H1 (cell line): ENCODE measurements around the gene TRIL. TPM values are rescaled to one million over a fixed set of nuclear protein-coding genes. Genes with fewer than 3 reads are reported as not detected.

Experiments
- CTCF ChIA-PET: fragments of 300-600 bp; sonication (Branson Sonifier 250); formaldehyde crosslinking; loops from one replicate; lab custom pipeline; 2021; ENCODE audit not compliant: partially characterized antibody; lab: Charles Lee
- POLR2A ChIA-PET: fragments of 300-600 bp; sonication (Branson Sonifier 250); formaldehyde crosslinking; loops from one replicate; lab custom pipeline; 2021; ENCODE audit warnings: inconsistent platforms; ENCODE audit not compliant: partially characterized antibody; lab: Charles Lee
- DNase-seq, 2 experiments: peaks; one replicate each; pipeline versions ENCODE4 v3.0.0 to v3.0.0-alpha.2; 2010 to 2022; ENCODE audit warnings: low spot score in 2 of 2, low read depth in 1 of 2, mixed read lengths in 1 of 2
- FAIRE-seq: peaks from 2 replicates; lab custom pipeline; 2011; peaks lifted over from hg19 to GRCh38; lab: Jason Lieb, UNC
- H2AFZ ChIP-seq: 2 replicates; pipeline ENCODE4 v1.8.1; 2012; ENCODE audit warnings: low read length, inconsistent platforms
- H2AK5ac ChIP-seq: 2 replicates; pipeline ENCODE4 v1.6.1; 2013; ENCODE audit warnings: low read depth, low read length
- H2BK120ac ChIP-seq: replicated peaks from 2 replicates; pipeline ENCODE3; 2013; ENCODE audit warnings: low read depth, low read length, inconsistent platforms
- H2BK12ac ChIP-seq: 2 replicates; pipeline ENCODE4 v1.6.1; 2013; ENCODE audit warnings: low read depth, low read length
- H2BK15ac ChIP-seq: 2 replicates; pipeline ENCODE4 v1.6.1; 2013; ENCODE audit warnings: low read length
- H2BK20ac ChIP-seq: 2 replicates; pipeline ENCODE4 v1.6.1; 2013; ENCODE audit warnings: low read length
- H2BK5ac ChIP-seq: 2 replicates; pipeline ENCODE4 v1.6.1; 2013; ENCODE audit warnings: low read depth, low read length
- H3K14ac ChIP-seq: 2 replicates; pipeline ENCODE4 v1.6.1; 2013; ENCODE audit warnings: inconsistent platforms; ENCODE audit not compliant: insufficient read length
- H3K18ac ChIP-seq: 2 replicates; pipeline ENCODE4 v1.6.1; 2013; ENCODE audit warnings: low read length; ENCODE audit errors: extremely low read depth
- H3K23ac ChIP-seq: 2 replicates; pipeline ENCODE4 v1.6.1; 2013; ENCODE audit warnings: inconsistent platforms; ENCODE audit not compliant: insufficient read length
- H3K23me2 ChIP-seq: 2 replicates; pipeline ENCODE4 v1.6.1; 2013; ENCODE audit warnings: low read depth, low read length
- H3K27ac ChIP-seq: 2 replicates; pipeline ENCODE4 v1.6.1; 2011; ENCODE audit warnings: low read depth, low read length, inconsistent platforms
- H3K27me3 ChIP-seq, 4 experiments: replicated peaks in 1 of 4; 1 replicate in 1 of 4; 2 replicates in 3 of 4; pipeline versions ENCODE4 v1.6.1 to v1.8.1; 2011 to 2013; ENCODE audit warnings: low read length in 3 of 4, mild to moderate bottlenecking in 3 of 4, inconsistent platforms in 2 of 4, mixed read lengths in 2 of 4, moderate library complexity in 1 of 4; ENCODE audit not compliant: control insufficient read depth in 3 of 4, insufficient read depth in 3 of 4; ENCODE audit errors: extremely low read depth in 1 of 4
- H3K36me3 ChIP-seq, 4 experiments: 2 replicates each; pipeline versions ENCODE4 v1.6.1 to v1.8.1; 2011 to 2013; ENCODE audit warnings: mild to moderate bottlenecking in 4 of 4, low read length in 3 of 4, moderate library complexity in 2 of 4, control low read depth in 1 of 4, inconsistent platforms in 1 of 4; ENCODE audit not compliant: insufficient read depth in 4 of 4, control insufficient read depth in 2 of 4
- H3K4ac ChIP-seq: replicated peaks from 2 replicates; pipeline ENCODE3; 2013; ENCODE audit warnings: low read length, low read depth, mixed read lengths, inconsistent platforms; ENCODE audit not compliant: insufficient read length
- H3K4me1 ChIP-seq, 4 experiments: replicated peaks in 1 of 4; 1 replicate in 1 of 4; 2 replicates in 3 of 4; pipeline versions ENCODE4 v1.6.1 to v1.8.1; 2011 to 2013; ENCODE audit warnings: low read length in 3 of 4, inconsistent platforms in 2 of 4, mixed read lengths in 1 of 4; ENCODE audit not compliant: insufficient read depth in 4 of 4, control insufficient read depth in 3 of 4
- H3K4me2 ChIP-seq, 2 experiments: 2 replicates each; pipeline versions ENCODE4 v1.6.1 to v1.8.1; 2011 to 2013; ENCODE audit warnings: low read depth in 2 of 2, low read length in 2 of 2, control low read depth in 1 of 2, inconsistent platforms in 1 of 2, mild to moderate bottlenecking in 1 of 2; ENCODE audit not compliant: insufficient read depth in 1 of 2
- H3K4me3 ChIP-seq, 4 experiments: fragments of 200-600, 300-600 bp in 1 of 4; sonication (generic), shearing (Covaris generic), sonication (Bioruptor Twin) in 1 of 4; 2 replicates each; pipeline versions ENCODE4 v1.5.1 to v1.8.1; 2011 to 2016; ENCODE audit warnings: low read length in 4 of 4, low read depth in 3 of 4, control low read depth in 2 of 4, inconsistent platforms in 2 of 4, mild to moderate bottlenecking in 2 of 4, mixed read lengths in 1 of 4, moderate library complexity in 1 of 4; ENCODE audit not compliant: insufficient read depth in 2 of 4; ENCODE audit errors: extremely low read depth in 1 of 4
- H3K56ac ChIP-seq: replicated peaks from 2 replicates; pipeline ENCODE3; 2013; ENCODE audit warnings: low read depth, mild to moderate bottlenecking, mixed read lengths, low read length, inconsistent platforms; ENCODE audit not compliant: insufficient read length
- H3K79me1 ChIP-seq: 2 replicates; pipeline ENCODE4 v1.6.1; 2013; ENCODE audit warnings: low read depth, low read length, control low read depth
- H3K79me2 ChIP-seq, 2 experiments: 2 replicates each; pipeline versions ENCODE4 v1.6.1 to v1.8.1; 2012 to 2013; ENCODE audit warnings: low read length in 2 of 2, mild to moderate bottlenecking in 2 of 2, inconsistent platforms in 1 of 2; ENCODE audit not compliant: insufficient read depth in 2 of 2, control insufficient read depth in 1 of 2
- H3K9ac ChIP-seq, 4 experiments: replicated peaks in 1 of 4; 1 replicate in 1 of 4; 2 replicates in 3 of 4; pipeline versions ENCODE4 v1.6.1 to v1.8.1; 2011 to 2013; ENCODE audit warnings: low read depth in 3 of 4, low read length in 3 of 4, control low read depth in 2 of 4, mild to moderate bottlenecking in 2 of 4, moderate library complexity in 2 of 4, inconsistent platforms in 1 of 4; ENCODE audit errors: extremely low read depth in 1 of 4
- H3K9me3 ChIP-seq, 2 experiments: 2 replicates each; pipeline versions ENCODE4 v1.6.1 to v1.8.1; 2012 to 2013; ENCODE audit warnings: mild to moderate bottlenecking in 2 of 2, moderate library complexity in 2 of 2, control low read depth in 1 of 2, inconsistent platforms in 1 of 2, low read depth in 1 of 2, low read length in 1 of 2, mixed read lengths in 1 of 2; ENCODE audit not compliant: insufficient read depth in 2 of 2
- H4K20me1 ChIP-seq, 2 experiments: replicated peaks in 1 of 2; 2 replicates each; pipeline versions ENCODE3 to v1.8.1; 2011 to 2013; ENCODE audit warnings: inconsistent platforms in 2 of 2, low read length in 2 of 2, mild to moderate bottlenecking in 1 of 2; ENCODE audit not compliant: insufficient read depth in 2 of 2, control insufficient read depth in 1 of 2
- H4K5ac ChIP-seq: 2 replicates; pipeline ENCODE4 v1.6.1; 2013; ENCODE audit warnings: low read length, low read depth, mixed read lengths, inconsistent platforms; ENCODE audit not compliant: insufficient read length
- H4K8ac ChIP-seq: 2 replicates; pipeline ENCODE4 v1.8.0; 2013; ENCODE audit warnings: mild to moderate bottlenecking, moderate library complexity, low read length, inconsistent platforms; ENCODE audit not compliant: insufficient read depth; ENCODE audit errors: extremely low read depth
- H4K91ac ChIP-seq: replicated peaks from 2 replicates; pipeline ENCODE3; 2013; ENCODE audit warnings: low read length, mixed read lengths, inconsistent platforms; ENCODE audit not compliant: insufficient read length
- BCL11A ChIP-seq, 2 experiments: IDR thresholded peaks; one replicate each; pipeline ENCODE4 v1.6.1; 2011; ENCODE audit warnings: low read depth in 2 of 2, low read length in 2 of 2, mild to moderate bottlenecking in 2 of 2
- HDAC2 ChIP-seq, 2 experiments: fragments of 300-600 bp in 1 of 2; sonication (generic) in 1 of 2; IDR thresholded peaks; 2 replicates each; pipeline ENCODE4 v1.6.1; 2011 to 2012; ENCODE audit warnings: low read depth in 2 of 2, low read length in 2 of 2, mild to moderate bottlenecking in 2 of 2, moderate library complexity in 2 of 2, borderline replicate concordance in 1 of 2, inconsistent platforms in 1 of 2
- HDAC6 ChIP-seq: IDR thresholded peaks from one replicate; pipeline ENCODE4 v1.7.1; 2012; ENCODE audit warnings: low read depth, mild to moderate bottlenecking, inconsistent platforms, low read length, moderate library complexity
- RAD21 ChIP-seq, 2 experiments: IDR thresholded peaks in 1 of 2; conservative IDR thresholded peaks in 1 of 2; 2 replicates each; pipeline ENCODE4 v1.6.1; 2011; ENCODE audit warnings: low read depth in 2 of 2, low read length in 2 of 2, improper control_type of control experiment in 1 of 2, inconsistent platforms in 1 of 2, mild to moderate bottlenecking in 1 of 2, moderate library complexity in 1 of 2
- SIX5 ChIP-seq: IDR thresholded peaks from 2 replicates; pipeline ENCODE4 v1.6.1; 2011; ENCODE audit warnings: mild to moderate bottlenecking, low read depth, low read length
- SP4 ChIP-seq: IDR thresholded peaks from 2 replicates; pipeline ENCODE4 v1.6.1; 2012; ENCODE audit warnings: low read length, inconsistent platforms
- YY1 ChIP-seq: IDR thresholded peaks from 2 replicates; pipeline ENCODE4 v1.6.1; 2011; ENCODE audit warnings: low read depth, mild to moderate bottlenecking, low read length
- ZNF274 ChIP-seq: IDR thresholded peaks from 2 replicates; pipeline ENCODE4 v1.7.0; 2012; ENCODE audit warnings: low read length, borderline replicate concordance; ENCODE audit errors: extremely low read depth
- WGBS, 2 experiments: shearing (Covaris generic) in 1 of 2; methylation state at CpG; one replicate each; pipeline versions ENCODE4 v1.1.6 to v1.1.7; 2013 to 2015; ENCODE audit warnings: low lambda C conversion rate in 2 of 2, mixed read lengths in 2 of 2, inconsistent platforms in 1 of 2, low coverage in 1 of 2, missing lambda C conversion rate in 1 of 2; ENCODE audit not compliant: insufficient replicate concordance in 2 of 2, insufficient coverage in 1 of 2, insufficient read length in 1 of 2; ENCODE audit errors: extremely low coverage in 1 of 2, missing lambda C conversion rate in 1 of 2; 5-methylcytosine and 5-hydroxymethylcytosine counted together
- polyA plus RNA-seq, 7 experiments: library from polyadenylated mRNA; depleted of rRNA in 3 of 7; stranded (reverse) in 5 of 7; unstranded in 2 of 7; fragments of >200 nt in 5 of 7; fragments of 200-250 nt in 2 of 7; gene quantifications; 1 replicate in 5 of 7; 2 replicates in 1 of 7; 4 replicates in 1 of 7; pipeline versions ENCODE4 v1.2.1 to v1.2.3, GENCODE V29; 2011 to 2013; ENCODE audit warnings: missing spikeins in 2 of 7, mixed read lengths in 2 of 7
- total RNA-seq: library from RNA; stranded (reverse); fragmentation: NEBNext Ultra II Directional; extraction: Animal tissue kit (Norgen Biotek cat#: 25700); gene quantifications from 2 replicates; pipeline ENCODE4 v1.2.1, GENCODE V29; 2021
- TF ChIP-seq, protein P1 (sequence below): IDR thresholded peaks from 2 replicates; pipeline ENCODE4 v1.6.1; 2011; ENCODE audit warnings: low read length, improper control_type of control experiment
- TF ChIP-seq, protein P2 (sequence below): IDR thresholded peaks from 2 replicates; pipeline ENCODE4 v1.6.1; 2011; ENCODE audit warnings: low read depth, mild to moderate bottlenecking, low read length; ENCODE audit not compliant: insufficient read depth

The TRIL gene
- total and polyA plus RNA-seq, 2 of the 8 experiments (the other 6 are each of a cell fraction or from before 2014, with no cell fraction given), result 3.9 to 5.5 TPM

DNA sequence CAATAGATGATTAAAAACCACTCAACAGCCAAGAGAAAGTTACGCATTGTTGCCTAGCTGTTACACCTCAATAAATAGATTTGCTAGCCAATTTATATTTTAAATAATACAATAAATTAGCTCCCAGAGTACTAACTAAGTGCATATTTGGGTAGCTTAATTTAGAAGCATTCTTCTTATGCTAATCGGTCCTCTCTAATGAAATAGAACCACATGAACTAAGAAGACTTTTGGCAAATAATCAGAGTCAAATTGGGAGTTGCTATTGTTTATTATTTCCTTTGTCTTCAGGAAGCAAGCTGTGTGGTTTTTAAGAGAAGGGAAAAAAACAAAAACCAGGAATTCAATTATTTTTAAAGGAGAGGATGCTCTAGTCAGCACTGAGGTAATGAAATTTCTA, 49.0 kb upstream of the TRIL start:
- 90% methylated on average over 2 of the region's 2 CpGs; no CpG with 5 or more reads in 1 of the 2 experiments for WGBS, 2 experiments

More for the DNA sequence above, 49.0 kb upstream of the TRIL start:
- no peak overlapping the region for H3K27ac ChIP-seq
- no peak overlapping the region for H3K4ac ChIP-seq
- no peak overlapping the region for H2AK5ac ChIP-seq
- no peak overlapping the region for H3K56ac ChIP-seq
- no peak overlapping the region for H2BK12ac ChIP-seq
- no peak overlapping the region for H2BK20ac ChIP-seq
- H3K79me1 ChIP-seq, result no peaks in the 10 kb centered on the region
- no peak overlapping the region for H2BK5ac ChIP-seq
- FAIRE-seq (no peak), DNase-seq (no peak)
- CTCF ChIA-PET, result interaction anchor here (1.0 kb wide), 1 partner anchor 50 kb away, joined by 3 read pairs; no protein-coding TSS in a partner anchor
- H4K5ac ChIP-seq, result no peak overlapping the region
- no peak overlapping the region for H3K9ac ChIP-seq
- no peaks in the 10 kb centered on the region for H3K79me2 ChIP-seq
- POLR2A ChIA-PET, result interaction anchor here (1.8 kb wide), 1 partner anchor 51 kb away, joined by 4 read pairs; no protein-coding TSS in a partner anchor
- H3K4me2 ChIP-seq, result no peak overlapping the region
- H4K8ac ChIP-seq, result no peak overlapping the region
- no peak overlapping the region for H2BK120ac ChIP-seq
- H3K27me3 ChIP-seq, result no peaks in the 10 kb centered on the region
- no peak overlapping the region for H3K18ac ChIP-seq
- no peak overlapping the region for H3K4me3 ChIP-seq
- no peak overlapping the region for H2AFZ ChIP-seq
- H2BK15ac ChIP-seq, result no peak overlapping the region
- no peak overlapping the region for H3K14ac ChIP-seq
- H3K36me3 ChIP-seq, result 0 out of 8 replicates have a peak, but pooled peaks cover 0 to 3% (median 0%) of the 10 kb centered on the region in 4 experiments
- peaks cover 0 to 3% (median 1%) of the 10 kb centered on the region in 4 experiments; a peak in 2 of 7 replicates for H3K4me1 ChIP-seq
- no peak overlapping the region for H4K91ac ChIP-seq
- H3K23ac ChIP-seq, result no peak overlapping the region
- no peaks in the 10 kb centered on the region for H3K23me2 ChIP-seq
- no peaks in the 10 kb centered on the region for H4K20me1 ChIP-seq
- TF ChIP-seq RAD21 (IDR thresholded peaks at IDR 0.05 in 1 of 2, conservative IDR thresholded peaks at IDR 0.05 in 1 of 2; ENCODE audit: low read depth in 2 of 2, low read length in 2 of 2) (no peak), SIX5 (no peak), YY1 (no peak), BCL11A (IDR thresholded peaks at IDR 0.05; ENCODE audit: low read depth in 2 of 2, low read length in 2 of 2) (no peak), ZNF274 (no peak), HDAC6 (no peak), HDAC2 (IDR thresholded peaks at IDR 0.05; ENCODE audit: borderline replicate concordance in 1 of 2, low read depth in 2 of 2, low read length in 2 of 2) (no peak), SP4 (no peak)
- TF ChIP-seq, protein P1, sequence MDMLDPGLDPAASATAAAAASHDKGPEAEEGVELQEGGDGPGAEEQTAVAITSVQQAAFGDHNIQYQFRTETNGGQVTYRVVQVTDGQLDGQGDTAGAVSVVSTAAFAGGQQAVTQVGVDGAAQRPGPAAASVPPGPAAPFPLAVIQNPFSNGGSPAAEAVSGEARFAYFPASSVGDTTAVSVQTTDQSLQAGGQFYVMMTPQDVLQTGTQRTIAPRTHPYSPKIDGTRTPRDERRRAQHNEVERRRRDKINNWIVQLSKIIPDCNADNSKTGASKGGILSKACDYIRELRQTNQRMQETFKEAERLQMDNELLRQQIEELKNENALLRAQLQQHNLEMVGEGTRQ, result no peak
- TF ChIP-seq, protein P2, sequence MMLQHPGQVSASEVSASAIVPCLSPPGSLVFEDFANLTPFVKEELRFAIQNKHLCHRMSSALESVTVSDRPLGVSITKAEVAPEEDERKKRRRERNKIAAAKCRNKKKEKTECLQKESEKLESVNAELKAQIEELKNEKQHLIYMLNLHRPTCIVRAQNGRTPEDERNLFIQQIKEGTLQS, result no peak
- TF ChIP-seq, all 59 proteins: peak for 0
- peaks cover 4 to 6% of the 10 kb centered on the region in 2 experiments; a peak in 2 of 4 replicates for H3K9me3 ChIP-seq
